Stimulated activated CD4-positive, alpha-beta T cell treated with anti-CD3 and anti-CD28 coated beads, Interleukin-4, amount 100 ng/mL, for 4 hours (primary cell): ENCODE results near the gene CARD9.
"Not testable (repeated sequence)": the region's sequence is repeated elsewhere in the genome, so short reads cannot be mapped to it uniquely, and the experiment has no call there.

Experiments used
- DNase-seq, 2 experiments: peaks; one replicate each; pipeline ENCODE4 v3.0.0-alpha.2; 2020

Gene CARD9

DNA sequence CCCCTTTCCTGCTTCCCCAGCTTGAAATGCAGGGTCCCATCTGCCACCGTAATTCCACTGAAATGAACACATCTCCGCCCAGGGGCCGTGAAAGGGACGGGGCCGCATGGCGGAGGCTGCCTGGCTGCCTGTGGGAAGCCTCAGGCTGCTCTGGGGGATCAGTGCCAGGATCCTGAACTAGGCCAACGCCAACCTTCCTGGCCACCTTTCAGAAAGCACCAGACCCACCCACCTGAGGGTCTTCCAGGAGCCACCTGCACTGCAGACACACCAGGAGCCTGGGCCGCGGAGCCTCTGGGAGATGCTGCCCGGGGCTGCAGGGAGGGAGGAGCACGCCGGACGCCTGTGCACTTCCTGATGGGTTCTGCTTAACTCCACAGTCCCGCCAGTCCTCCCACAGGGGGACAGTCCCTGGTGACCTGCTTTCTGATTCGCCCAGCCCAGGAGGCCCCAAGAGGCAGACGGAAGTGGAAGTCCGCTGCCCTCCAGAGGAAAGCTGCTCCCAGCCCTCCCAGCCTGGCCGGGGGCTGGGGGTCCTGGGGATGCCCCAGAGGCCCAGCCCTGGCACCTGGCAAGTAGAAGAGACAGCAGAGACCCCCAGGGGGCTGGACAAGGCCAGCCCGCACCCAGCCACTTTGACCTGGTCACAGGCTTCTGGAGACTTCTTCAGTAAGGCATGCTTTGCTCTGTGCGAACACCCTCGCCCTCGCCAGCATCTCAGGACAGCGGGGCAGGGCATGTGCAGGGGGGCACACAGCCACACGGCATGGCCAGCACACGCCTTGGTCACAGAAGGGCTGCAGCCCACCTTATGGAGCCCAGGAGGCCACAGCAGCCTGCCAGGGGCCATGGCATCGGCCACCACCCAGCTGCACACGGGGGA lies at the start of gene CARD9:
TSS of gene CARD9 (minus strand) at position 370 of the 883 bp plus-strand sequence. CDS start 1,591 bp downstream, outside the sequence.
- no peak for DNase-seq

DNA sequence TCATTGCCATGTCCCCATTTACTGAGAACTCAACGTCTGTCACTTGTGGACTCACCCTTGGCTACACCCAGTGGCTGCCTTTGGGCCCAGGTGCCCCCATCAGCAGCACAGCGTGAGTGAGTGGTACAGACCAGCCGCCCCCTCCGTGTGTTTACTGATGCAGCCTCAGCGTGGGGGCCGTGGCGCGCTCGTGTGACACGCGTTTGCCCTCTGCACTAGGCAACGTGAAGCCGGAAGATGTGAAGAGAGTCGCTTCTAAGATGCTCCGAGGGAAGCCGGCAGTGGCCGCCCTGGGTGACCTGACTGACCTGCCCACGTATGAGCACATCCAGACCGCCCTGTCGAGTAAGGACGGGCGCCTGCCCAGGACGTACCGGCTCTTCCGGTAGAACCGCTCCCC lies 49.4 kb upstream of the CARD9 start:
- no peak for DNase-seq

- no peak for DNase-seq
Observed at GRCh38 chr9:136421791-136422190, 48.3 kb upstream of the CARD9 start.

GRCh38 chr9:136419092-136419420 lies 45.6 kb upstream of the CARD9 start:
- no peak for DNase-seq

GRCh38 chr9:136418182-136419091 lies 45.0 kb upstream of the CARD9 start:
- no peak for DNase-seq

DNA sequence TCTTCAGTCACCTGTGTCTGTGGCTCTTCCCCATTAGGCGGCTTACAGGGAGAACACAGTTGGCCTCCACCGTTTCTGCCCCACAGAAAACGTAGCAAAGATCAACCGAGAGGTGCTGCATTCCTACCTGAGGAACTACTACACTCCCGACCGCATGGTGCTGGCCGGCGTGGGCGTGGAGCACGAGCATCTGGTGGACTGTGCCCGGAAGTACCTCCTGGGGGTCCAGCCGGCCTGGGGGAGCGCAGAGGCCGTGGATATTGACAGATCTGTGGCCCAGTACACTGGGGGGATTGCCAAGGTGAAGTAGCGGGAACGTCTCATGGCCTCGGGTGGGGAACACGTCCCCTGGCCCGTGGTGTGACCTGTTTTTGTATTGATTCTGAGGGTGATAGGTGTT lies 43.4 kb upstream of the CARD9 start:
- no peak for DNase-seq

- no peak for DNase-seq
Observed at GRCh38 chr9:136416427-136416826, 43.0 kb upstream of the CARD9 start.

- DNase-seq, result no peak
Observed at GRCh38 chr9:136412962-136413361, 39.5 kb upstream of the CARD9 start.

- DNase-seq, result no peak
Observed at GRCh38 chr9:136411378-136411777, 37.9 kb upstream of the CARD9 start.

DNA sequence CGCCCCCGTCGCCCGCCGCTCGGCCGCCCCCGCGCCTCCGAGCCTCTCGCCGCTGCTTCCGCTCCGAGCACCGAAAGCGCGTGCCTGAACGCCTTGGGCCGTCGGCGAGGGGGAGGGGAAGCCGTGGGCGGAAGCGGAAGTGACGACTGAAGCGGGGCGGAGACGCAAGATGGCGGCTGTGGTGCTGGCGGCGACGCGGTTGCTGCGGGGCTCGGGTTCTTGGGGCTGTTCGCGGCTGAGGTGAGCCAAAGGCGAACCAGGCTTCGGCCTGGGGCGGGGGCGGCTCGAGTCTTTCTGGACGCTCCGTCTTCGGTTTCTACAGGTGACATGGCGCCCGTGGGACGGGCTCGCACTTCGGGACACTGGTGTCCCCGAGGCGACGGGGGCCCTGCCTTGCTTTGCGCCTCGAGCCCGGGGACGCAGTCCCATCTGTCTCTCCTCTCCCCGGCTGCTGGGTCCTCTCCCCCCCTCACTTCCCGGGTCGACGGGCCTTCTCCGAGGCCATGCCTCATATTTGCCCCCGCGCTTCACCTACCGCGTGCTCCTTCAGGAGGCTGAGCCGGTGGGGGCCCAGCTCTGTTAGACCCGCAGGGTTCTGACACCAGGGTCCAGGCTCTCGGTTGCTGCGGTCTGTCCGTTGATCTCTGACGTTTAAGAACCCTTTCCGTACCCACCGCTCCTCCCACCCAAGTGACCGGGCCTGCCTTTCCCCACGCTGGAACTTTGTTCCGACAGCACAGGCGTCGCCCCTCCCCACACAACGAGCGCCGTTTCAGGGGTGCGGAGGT lies 37.2 kb upstream of the CARD9 start, which contains the start of the genes ENTR1 and PMPCA:
TSS of gene ENTR1 (minus strand) at position 115 of the 788 bp plus-strand sequence. CDS start 217 bp downstream, outside the sequence.
TSS of gene PMPCA (plus strand) at position 159 of the 788 bp plus-strand sequence. CDS start at position 170, 11 bp downstream.
- DNase-seq, result peak; percentile 96 to 99

- DNase-seq, result peak; percentile 32
Observed at GRCh38 chr9:136409557-136410455, 36.3 kb upstream of the CARD9 start.

DNA sequence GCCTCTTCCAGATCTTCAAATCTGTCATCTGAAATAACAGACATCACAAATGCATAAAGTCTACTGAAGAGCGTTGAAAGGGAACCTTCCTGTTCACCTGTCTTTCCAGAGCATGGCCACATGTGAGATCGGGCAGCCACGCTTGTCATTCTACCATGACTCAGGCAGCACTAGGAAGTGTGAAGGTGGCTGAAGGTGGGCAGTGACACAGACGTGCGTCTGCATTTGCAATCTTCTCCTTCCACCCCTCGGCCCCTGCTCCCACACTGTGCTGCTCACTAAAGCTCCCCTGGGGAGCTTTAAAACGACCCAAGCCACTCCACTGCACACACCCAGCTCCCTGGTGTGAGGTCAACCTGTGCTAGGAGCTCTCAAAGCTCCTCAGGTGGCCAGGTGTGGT lies 34.4 kb upstream of the CARD9 start:
- DNase-seq, result no peak

GRCh38 chr9:136407061-136407460 lies 33.6 kb upstream of the CARD9 start:
- not testable (repeated sequence) for DNase-seq

- not testable (repeated sequence) for DNase-seq
Observed at GRCh38 chr9:136405904-136406303, 32.4 kb upstream of the CARD9 start.

- DNase-seq, result no peak
Observed at GRCh38 chr9:136405481-136405880, 32.0 kb upstream of the CARD9 start.

DNA sequence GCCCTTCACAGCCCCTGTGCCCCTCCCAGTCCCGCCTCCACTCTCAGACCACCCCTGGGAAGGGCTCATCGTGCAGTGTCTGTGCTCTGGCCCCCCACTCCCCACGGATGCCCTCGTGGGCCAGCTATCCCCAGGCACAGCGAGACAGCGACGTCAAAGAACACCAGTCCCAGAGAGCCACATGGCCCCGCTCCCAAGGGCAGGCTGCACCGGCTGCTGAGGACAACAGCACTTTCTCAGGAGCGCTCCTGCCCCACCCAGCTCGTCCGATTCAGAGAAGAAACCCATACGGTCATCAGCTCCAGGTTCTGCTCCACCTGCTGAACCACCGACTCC lies 31.3 kb upstream of the CARD9 start:
- DNase-seq, result no peak

- peak; percentile 40 to 45 for DNase-seq
Observed at GRCh38 chr9:136403915-136404800, 30.7 kb upstream of the CARD9 start.

DNA sequence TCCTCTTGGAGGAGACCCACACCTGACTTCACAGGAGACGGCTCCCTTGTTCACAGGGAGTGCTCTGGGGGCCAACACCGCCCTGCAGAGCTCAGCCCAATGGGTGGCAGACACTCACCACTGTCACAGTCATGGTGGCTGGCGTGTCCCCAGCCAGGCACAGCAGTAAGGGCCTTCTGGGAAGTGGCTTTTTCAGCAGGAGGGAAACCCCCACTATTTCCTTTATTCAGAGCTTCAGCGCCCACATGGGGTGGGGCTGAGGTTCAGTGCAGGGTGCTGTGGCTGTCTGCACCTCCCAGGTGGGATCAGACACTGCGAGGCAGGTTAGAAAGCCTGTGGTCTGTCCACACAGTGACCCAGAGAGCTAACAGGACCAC lies 30.1 kb upstream of the CARD9 start:
- peak; percentile 64 to 86 for DNase-seq

DNA sequence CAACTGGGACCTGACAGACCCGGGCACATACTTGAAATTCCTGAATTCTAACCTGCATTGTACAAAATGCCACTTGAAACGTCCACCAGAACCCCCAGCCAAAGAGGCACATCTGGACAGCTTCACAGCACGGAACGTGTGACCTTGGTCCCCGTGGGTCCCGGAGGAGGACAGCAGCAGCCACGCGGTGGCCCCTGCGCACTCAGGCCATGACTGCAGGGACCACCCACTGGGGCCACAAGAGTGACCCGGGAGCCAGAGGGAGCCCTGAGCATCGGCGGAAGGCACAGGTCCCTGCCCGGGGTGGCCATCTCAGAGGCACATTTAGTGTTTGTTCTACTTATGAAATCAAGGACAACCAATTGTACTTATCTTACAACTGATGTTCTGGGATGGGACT lies 28.6 kb upstream of the CARD9 start:
- DNase-seq, result no peak

DNA sequence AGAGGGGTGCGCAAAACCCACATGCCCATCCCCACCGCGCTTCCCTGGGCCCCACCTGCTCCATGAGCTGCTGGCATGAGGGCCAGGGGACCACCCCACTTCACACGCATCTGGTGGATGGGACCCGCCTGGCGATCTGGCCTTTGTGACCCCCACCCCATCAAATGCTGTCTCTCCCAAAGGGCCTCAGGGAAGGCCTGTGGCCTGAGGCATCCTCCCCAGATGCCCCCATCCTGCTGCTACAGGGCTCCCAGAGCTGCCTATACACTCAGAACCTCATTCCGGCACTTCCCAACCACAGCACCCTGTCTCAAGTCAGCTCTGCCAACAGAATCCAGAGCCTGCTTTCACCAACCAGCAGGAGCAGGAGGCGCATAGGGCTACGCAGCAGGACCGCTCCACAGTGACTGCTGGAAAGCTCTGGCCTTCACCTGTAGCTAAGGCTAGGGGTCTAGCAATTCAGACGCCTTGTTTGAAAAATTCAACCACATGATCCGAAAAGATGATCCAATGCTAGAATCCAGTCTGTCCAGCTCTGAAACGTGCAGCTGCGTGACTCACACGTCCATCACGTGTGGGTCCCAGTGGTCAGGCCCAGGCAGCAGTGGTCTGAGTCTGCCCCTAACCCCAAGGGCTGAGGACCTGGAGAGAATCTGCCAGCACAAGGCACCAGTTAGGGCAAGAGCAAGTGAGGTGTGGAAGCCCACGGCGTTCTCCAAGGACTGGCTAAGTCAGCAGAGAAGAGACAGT lies 27.9 kb upstream of the CARD9 start:
- DNase-seq, result no peak
